Esophagus squamous epithelium (tissue), 5 donors: ENCODE measurements around the gene AK3. TPM values are rescaled to one million over a fixed set of nuclear protein-coding genes. Genes with fewer than 3 reads are reported as not detected.
A peak's percentile ranks its signal among the peaks of the same experiment; 100 is the strongest.

Source experiments
- DNase-seq: peaks from one replicate; lab custom pipeline; 2025; lab: John Stamatoyannopoulos, UW
- H3K27ac ChIP-seq, 4 donors: fragments of 200-600 bp; sonication (generic); one replicate each; pipeline ENCODE4 v1.5.1; 2016 to 2019; ENCODE audit warnings: mild to moderate bottlenecking in 1 of 4
- H3K27me3 ChIP-seq, 4 donors: fragments of 200-600 bp; sonication (generic); 1 replicate in 3 of 4; 2 replicates in 1 of 4; pipeline versions ENCODE4 v1.5.1 to v1.6.0; 2017 to 2021; ENCODE audit warnings: antibody characterized with exemption in 1 of 4
- H3K36me3 ChIP-seq, 3 donors: fragments of 200-600 bp; sonication (generic); one replicate each; pipeline ENCODE4 v1.5.1; 2016 to 2019
- H3K4me1 ChIP-seq, 3 donors: fragments of 200-600 bp; sonication (generic); one replicate each; pipeline ENCODE4 v1.5.1; 2017 to 2019
- H3K4me3 ChIP-seq, 4 donors: fragments of 200-600 bp; sonication (generic); 1 replicate in 3 of 4; 2 replicates in 1 of 4; pipeline ENCODE4 v1.5.1; 2016 to 2019; ENCODE audit warnings: mild to moderate bottlenecking in 2 of 4, moderate library complexity in 1 of 4
- H3K9me3 ChIP-seq, 3 donors: fragments of 200-600 bp; sonication (generic); one replicate each; pipeline ENCODE4 v1.5.1; 2016 to 2019
- CTCF ChIP-seq, 6 experiments: fragments of 450-650 bp in 4 of 6; fragments of 200-600 bp in 2 of 6; sonication (generic) in 2 of 6; IDR thresholded peaks; one replicate each; pipeline ENCODE4 v1.5.1; 2016 to 2019; ENCODE audit warnings: antibody characterized with exemption in 6 of 6, mild to moderate bottlenecking in 4 of 6, moderate library complexity in 4 of 6
- POLR2A ChIP-seq, 4 donors: fragments of 450-650 bp; IDR thresholded peaks; one replicate each; pipeline ENCODE4 v1.6.1; 2017; ENCODE audit warnings: antibody characterized with exemption in 4 of 4, mild to moderate bottlenecking in 4 of 4, moderate library complexity in 3 of 4
- WGBS, 2 donors: methylation state at CpG; one replicate each; pipeline ENCODE4 v1.1.5; 2018; 5-methylcytosine and 5-hydroxymethylcytosine counted together
- intact Hi-C: fragments of 100-400 bp; cut with DNase I; formaldehyde crosslinking; loops from one replicate; pipeline ENCODE4 v1.15.0; 2022
- total RNA-seq, 4 donors: library from RNA; depleted of rRNA; stranded (reverse); fragments of >200 nt; gene quantifications; one replicate each; pipeline ENCODE4 v1.1.0, GENCODE V29; 2016
- donor health status: DM: yes; HTN: yes; CAD: no.

Gene AK3
- total RNA-seq, 4 donors from 2014 or later = 47.8 to 104 (median 81.2) TPM

GRCh38 chr9:4769321-4770080 is 28.5 kb upstream of the AK3 start:
- DNase-seq = no peak
- TF ChIP-seq POLR2A (IDR thresholded peaks at IDR 0.05) (no peak), CTCF (IDR thresholded peaks at IDR 0.05) (no peak)
- H3K27me3 ChIP-seq = no peaks in the 10 kb centered on the region
- no peak overlapping the region for H3K4me3 ChIP-seq
- no peaks in the 10 kb centered on the region for H3K4me1 ChIP-seq
- intact Hi-C loops = no loop called here
- no peak overlapping the region for H3K27ac ChIP-seq
- no peaks in the 10 kb centered on the region for H3K36me3 ChIP-seq
- no peaks in the 10 kb centered on the region for H3K9me3 ChIP-seq
- 73 to 86% methylated on average over 4 to 5 of the region's 7 CpGs for WGBS, 2 donors

- DNase-seq = no peak
- Histone ChIP-seq H3K4me3 (no peak overlapping the region), H3K4me1 (no peaks in the 10 kb centered on the region), H3K36me3 (no peaks in the 10 kb centered on the region), H3K9me3 (no peaks in the 10 kb centered on the region), H3K27me3 (no peaks in the 10 kb centered on the region), H3K27ac (no peak overlapping the region)
- no peak for TF ChIP-seq CTCF (IDR thresholded peaks at IDR 0.05)
- TF ChIP-seq POLR2A (IDR thresholded peaks at IDR 0.05) = no peak
- intact Hi-C loops = no loop called here
These were observed 27.7 kb upstream of the AK3 start for GRCh38 chr9:4768681-4769080.

- no peak for DNase-seq
- Histone ChIP-seq H3K27me3 (peaks cover 0 to 11% (median 0%) of the 10 kb centered on the region in 4 donors), H3K27ac (no peak overlapping the region), H3K4me3 (no peak overlapping the region), H3K4me1 (peaks cover 8 to 13% (median 13%) of the 10 kb centered on the region in 3 donors), H3K9me3 (no peaks in the 10 kb centered on the region), H3K36me3 (no peaks in the 10 kb centered on the region)
- intact Hi-C loops = no loop called here
- TF ChIP-seq POLR2A (IDR thresholded peaks at IDR 0.05) = no peak
- TF ChIP-seq CTCF (IDR thresholded peaks at IDR 0.05) = no peak
- 62 to 74% methylated on average over 3 of the region's 3 CpGs for WGBS, 2 donors
These were observed 23.0 kb upstream of the AK3 start for GRCh38 chr9:4764033-4764432.

- H3K36me3 ChIP-seq = no peaks in the 10 kb centered on the region
- peaks cover 8 to 13% (median 13%) of the 10 kb centered on the region in 3 donors for H3K4me1 ChIP-seq
- no peak for TF ChIP-seq CTCF (IDR thresholded peaks at IDR 0.05)
- TF ChIP-seq POLR2A (IDR thresholded peaks at IDR 0.05) = no peak
- H3K9me3 ChIP-seq = no peaks in the 10 kb centered on the region
- 31 to 34% methylated on average over 6 to 7 of the region's 14 CpGs for WGBS, 2 donors
- H3K27me3 ChIP-seq = peaks cover 0 to 11% (median 0%) of the 10 kb centered on the region in 4 donors
- DNase-seq = no peak
- intact Hi-C loops = no loop called here
- H3K4me3 ChIP-seq = peak overlapping the region in 3 of 4 donors; percentile 8 to 52 (median 31)
- peak overlapping the region; percentile 7 to 78 (median 58) for H3K27ac ChIP-seq
These were observed 22.0 kb upstream of the AK3 start for GRCh38 chr9:4762886-4763541.
